GM19240 (cell line): Measurements from ENCODE around the gene FCMR.

Source experiments
- DNase-seq: peaks from one replicate; pipeline ENCODE4 v3.0.0; 2011; ENCODE audit warnings: low spot score; ENCODE audit not compliant: insufficient read length

FCMR gene

GRCh38 chr1:206899717-206900116 lies 22.0 kb downstream of the FCMR start:
- no peak for DNase-seq

- no peak for DNase-seq
Observed at GRCh38 chr1:206898915-206899431, 22.8 kb downstream of the FCMR start.

GRCh38 chr1:206898089-206898914 lies 23.4 kb downstream of the FCMR start:
- DNase-seq, result no peak

- DNase-seq, result no peak
Observed at GRCh38 chr1:206897175-206897574, 24.6 kb downstream of the FCMR start, which contains the start of gene IL24. TSS of gene IL24 (plus strand) at chr1:206897443. CDS start at chr1:206897833, 390 bp downstream.

GRCh38 chr1:206896261-206896660 lies 25.5 kb downstream of the FCMR start:
- no peak for DNase-seq

GRCh38 chr1:206895837-206896242 lies 25.9 kb downstream of the FCMR start:
- no peak for DNase-seq

GRCh38 chr1:206895325-206895724 lies 26.4 kb downstream of the FCMR start:
- no peak for DNase-seq

GRCh38 chr1:206893380-206893779 lies 28.4 kb downstream of the FCMR start:
- DNase-seq, result no peak

GRCh38 chr1:206892351-206892984 lies 29.3 kb downstream of the FCMR start:
- DNase-seq, result no peak

- no peak for DNase-seq
Observed at GRCh38 chr1:206891412-206891811, 30.3 kb downstream of the FCMR start.

- no peak for DNase-seq
Observed at GRCh38 chr1:206890125-206891060, 31.3 kb downstream of the FCMR start.

- no peak for DNase-seq
Observed at GRCh38 chr1:206887701-206888100, 34.0 kb downstream of the FCMR start.

GRCh38 chr1:206886831-206887230 lies 34.9 kb downstream of the FCMR start:
- DNase-seq, result no peak

- no peak for DNase-seq
Observed at GRCh38 chr1:206885341-206886060, 36.2 kb downstream of the FCMR start.

GRCh38 chr1:206883876-206884275 lies 37.9 kb downstream of the FCMR start:
- no peak for DNase-seq

- DNase-seq, result no peak
Observed at GRCh38 chr1:206883160-206883559, 38.6 kb downstream of the FCMR start.

GRCh38 chr1:206882555-206882954 lies 39.2 kb downstream of the FCMR start:
- no peak for DNase-seq

GRCh38 chr1:206880314-206880713 lies 41.4 kb downstream of the FCMR start:
- no peak for DNase-seq

GRCh38 chr1:206878456-206878855 lies 43.3 kb downstream of the FCMR start:
- no peak for DNase-seq

- DNase-seq, result no peak
Observed at GRCh38 chr1:206875752-206876377, 45.9 kb downstream of the FCMR start.
